Body of pancreas (tissue), 4 donors: ENCODE measurements around the gene GMNC. TPM values are rescaled to one million over a fixed set of nuclear protein-coding genes. Genes with fewer than 3 reads are reported as not detected.

ENCODE experiments used
- ATAC-seq: fragments of 150-250 bp; one replicate; pipeline ENCODE4 v1.9.1; 2016
- DNase-seq, 4 donors: peaks; one replicate each; pipeline ENCODE4 v3.0.0-alpha.2; 2019
- H3K27ac ChIP-seq, 4 donors: fragments of 200-600 bp; sonication (generic); 1 replicate in 3 of 4; 2 replicates in 1 of 4; pipeline versions ENCODE4 v1.5.1 to v1.6.1; 2016 to 2019; ENCODE audit warnings: mild to moderate bottlenecking in 1 of 4, mixed read lengths in 1 of 4, moderate library complexity in 1 of 4
- H3K27me3 ChIP-seq, 2 donors: fragments of 200-600 bp; sonication (generic); one replicate each; pipeline ENCODE4 v1.6.0; 2016; ENCODE audit warnings: mild to moderate bottlenecking in 1 of 2
- H3K36me3 ChIP-seq, 2 donors: fragments of 200-600 bp; sonication (generic); replicated peaks in 1 of 2; 2 replicates each; pipeline ENCODE4 v1.5.1; 2016; ENCODE audit warnings: low read depth in 2 of 2; ENCODE audit not compliant: insufficient read depth in 1 of 2
- H3K4me1 ChIP-seq: fragments of 200-600 bp; sonication (generic); one replicate; pipeline ENCODE4 v1.6.0; 2016
- H3K4me3 ChIP-seq, 2 donors: fragments of 200-600 bp; sonication (generic); 1 replicate in 1 of 2; 2 replicates in 1 of 2; pipeline ENCODE4 v1.5.1; 2016 to 2019
- H3K9me3 ChIP-seq, 3 donors: fragments of 200-600 bp; sonication (generic); 1 replicate in 2 of 3; 2 replicates in 1 of 3; pipeline ENCODE4 v1.5.1; 2016
- CTCF ChIP-seq, 7 experiments: fragments of 450-650 bp in 4 of 7; fragments of 200-600 bp in 3 of 7; sonication (generic) in 3 of 7; IDR thresholded peaks; one replicate each; pipeline ENCODE4 v1.5.1; 2016 to 2019; ENCODE audit warnings: antibody characterized with exemption in 7 of 7
- POLR2A ChIP-seq, 3 donors: fragments of 450-650 bp; IDR thresholded peaks; one replicate each; pipeline ENCODE4 v1.6.1; 2016; ENCODE audit warnings: antibody characterized with exemption in 3 of 3, mild to moderate bottlenecking in 2 of 3
- WGBS, 2 donors: methylation state at CpG; one replicate each; pipeline ENCODE4 v1.1.5; 2017; 5-methylcytosine and 5-hydroxymethylcytosine counted together
- intact Hi-C: fragments of 100-400 bp; cut with DNase I; formaldehyde crosslinking; loops from one replicate; pipeline ENCODE4 v1.15.1; 2023
- total RNA-seq, 2 donors: library from RNA; depleted of rRNA; stranded (reverse); fragments of >200 nt; gene quantifications; one replicate each; pipeline ENCODE4 v1.1.0, GENCODE V29; 2016

The GMNC gene
- total RNA-seq, 2 donors from 2014 or later, result 1.0 to 1.3 TPM

GRCh38 chr3:190902292-190902691, 39.8 kb upstream of the GMNC start:
- H3K27me3 ChIP-seq, result no peaks in the 10 kb centered on the region
- no peak for DNase-seq
- 60 to 65% methylated on average over 2 of the region's 2 CpGs for WGBS, 2 donors
- no peak overlapping the region for H3K27ac ChIP-seq
- intact Hi-C loops, result no loop called here
- no peak overlapping the region for H3K4me3 ChIP-seq
- no peaks in the 10 kb centered on the region for H3K4me1 ChIP-seq
- no peaks in the 10 kb centered on the region for H3K9me3 ChIP-seq
- no peak for TF ChIP-seq POLR2A (IDR thresholded peaks at IDR 0.05)
- TF ChIP-seq CTCF (IDR thresholded peaks at IDR 0.05), result no peak
- no peak for ATAC-seq
- H3K36me3 ChIP-seq, result no peaks in the 10 kb centered on the region

GRCh38 chr3:190892395-190892902, 30.0 kb upstream of the GMNC start:
- Histone ChIP-seq H3K4me3 (no peak overlapping the region), H3K9me3 (no peaks in the 10 kb centered on the region), H3K4me1 (no peaks in the 10 kb centered on the region), H3K27me3 (no peaks in the 10 kb centered on the region), H3K36me3 (no peaks in the 10 kb centered on the region), H3K27ac (no peak overlapping the region)
- DNase-seq (no peak), ATAC-seq (no peak)
- intact Hi-C loops, result no loop called here
- 72 to 80% methylated on average over 4 of the region's 4 CpGs for WGBS, 2 donors
- TF ChIP-seq POLR2A (IDR thresholded peaks at IDR 0.05), result no peak
- no peak for TF ChIP-seq CTCF (IDR thresholded peaks at IDR 0.05)

- H3K27ac ChIP-seq, result no peak overlapping the region
- no peaks in the 10 kb centered on the region for H3K36me3 ChIP-seq
- H3K4me3 ChIP-seq, result no peak overlapping the region
- no peak for DNase-seq
- intact Hi-C loops, result no loop called here
- no peak for ATAC-seq
- no peak for TF ChIP-seq POLR2A (IDR thresholded peaks at IDR 0.05)
- no peaks in the 10 kb centered on the region for H3K9me3 ChIP-seq
- 49% methylated on average over 5 of the region's 5 CpGs for WGBS, 2 donors
- no peaks in the 10 kb centered on the region for H3K4me1 ChIP-seq
- H3K27me3 ChIP-seq, result no peaks in the 10 kb centered on the region
Observed at GRCh38 chr3:190886945-190887344, 24.5 kb upstream of the GMNC start.

- Histone ChIP-seq H3K9me3 (no peaks in the 10 kb centered on the region), H3K4me1 (no peaks in the 10 kb centered on the region), H3K27ac (no peak overlapping the region), H3K4me3 (no peak overlapping the region), H3K36me3 (no peaks in the 10 kb centered on the region), H3K27me3 (no peaks in the 10 kb centered on the region)
- WGBS, 2 donors, result 16 to 20% methylated on average over 7 of the region's 7 CpGs
- ATAC-seq, result peak; percentile 68
- DNase-seq, result peak; percentile 58 to 69 (median 63)
- peak; percentile 66 to 91 (median 70) for TF ChIP-seq CTCF (IDR thresholded peaks at IDR 0.05)
- no peak for TF ChIP-seq POLR2A (IDR thresholded peaks at IDR 0.05)
- intact Hi-C loops, result no loop called here
Observed at GRCh38 chr3:190883973-190884832, 21.7 kb upstream of the GMNC start.

GRCh38 chr3:190883141-190883540, 20.6 kb upstream of the GMNC start:
- ATAC-seq (no peak), DNase-seq (no peak)
- Histone ChIP-seq H3K9me3 (no peaks in the 10 kb centered on the region), H3K36me3 (no peaks in the 10 kb centered on the region), H3K4me3 (no peak overlapping the region), H3K27me3 (no peaks in the 10 kb centered on the region), H3K4me1 (no peaks in the 10 kb centered on the region), H3K27ac (no peak overlapping the region)
- TF ChIP-seq POLR2A (IDR thresholded peaks at IDR 0.05) (no peak), CTCF (IDR thresholded peaks at IDR 0.05) (no peak)
- 59 to 60% methylated on average over 3 of the region's 3 CpGs for WGBS, 2 donors
- intact Hi-C loops, result no loop called here
